Measurements from ENCODE around the gene PARD3. TPM values are rescaled to one million over a fixed set of nuclear protein-coding genes. Genes with fewer than 3 reads are reported as not detected.

The PARD3 gene
- polyA plus RNA-seq, 1 donor from 2014 or later, result 12.4 TPM

GRCh38 chr10:34809796-34810195 is 5.3 kb downstream of the PARD3 start:
- Histone ChIP-seq H3K27me3 (ENCODE audit: insufficient read depth, low read depth, low read length) (no peaks in the 10 kb centered on the region), H3K4me2 (ENCODE audit: low read length) (no peak overlapping the region), H3F3A (ENCODE audit: insufficient read depth, low read length, poor library complexity, severe bottlenecking) (no peaks in the 10 kb centered on the region), H3K9ac (ENCODE audit: low read length) (no peak overlapping the region), H3K79me2 (replicated peaks; ENCODE audit: insufficient read depth, low read length) (peaks cover 81% of the 10 kb centered on the region), H2AFZ (ENCODE audit: low read depth, low read length) (no peak overlapping the region), H3K36me3 (ENCODE audit: insufficient read depth, low read length) (no peaks in the 10 kb centered on the region), H3K4me3 (ENCODE audit: low read length) (no peak overlapping the region), H3K9me3 (ENCODE audit: low read length) (no peaks in the 10 kb centered on the region), H3K9me2 (ENCODE audit: insufficient read depth, low read length) (no peaks in the 10 kb centered on the region), H4K20me1 (ENCODE audit: insufficient read depth) (no peaks in the 10 kb centered on the region), H3K27ac (ENCODE audit: low read length) (no peak overlapping the region)
- TF ChIP-seq MXI1 (conservative IDR thresholded peaks at IDR 0.05; ENCODE audit: poor library complexity, severe bottlenecking) (no peak), SMC3 (conservative IDR thresholded peaks at IDR 0.05; ENCODE audit: poor library complexity) (no peak), POLR2AphosphoS5 (IDR thresholded peaks at IDR 0.05) (no peak), EZH2 (IDR thresholded peaks at IDR 0.05; ENCODE audit: borderline replicate concordance, insufficient read depth, low read length, poor library complexity, severe bottlenecking) (no peak), TAF1 (IDR thresholded peaks at IDR 0.05; ENCODE audit: low read depth) (no peak), EP300 (conservative IDR thresholded peaks at IDR 0.05; ENCODE audit: poor library complexity, severe bottlenecking) (no peak), RAD21 (conservative IDR thresholded peaks at IDR 0.05) (no peak)
- TF ChIP-seq, protein P1, sequence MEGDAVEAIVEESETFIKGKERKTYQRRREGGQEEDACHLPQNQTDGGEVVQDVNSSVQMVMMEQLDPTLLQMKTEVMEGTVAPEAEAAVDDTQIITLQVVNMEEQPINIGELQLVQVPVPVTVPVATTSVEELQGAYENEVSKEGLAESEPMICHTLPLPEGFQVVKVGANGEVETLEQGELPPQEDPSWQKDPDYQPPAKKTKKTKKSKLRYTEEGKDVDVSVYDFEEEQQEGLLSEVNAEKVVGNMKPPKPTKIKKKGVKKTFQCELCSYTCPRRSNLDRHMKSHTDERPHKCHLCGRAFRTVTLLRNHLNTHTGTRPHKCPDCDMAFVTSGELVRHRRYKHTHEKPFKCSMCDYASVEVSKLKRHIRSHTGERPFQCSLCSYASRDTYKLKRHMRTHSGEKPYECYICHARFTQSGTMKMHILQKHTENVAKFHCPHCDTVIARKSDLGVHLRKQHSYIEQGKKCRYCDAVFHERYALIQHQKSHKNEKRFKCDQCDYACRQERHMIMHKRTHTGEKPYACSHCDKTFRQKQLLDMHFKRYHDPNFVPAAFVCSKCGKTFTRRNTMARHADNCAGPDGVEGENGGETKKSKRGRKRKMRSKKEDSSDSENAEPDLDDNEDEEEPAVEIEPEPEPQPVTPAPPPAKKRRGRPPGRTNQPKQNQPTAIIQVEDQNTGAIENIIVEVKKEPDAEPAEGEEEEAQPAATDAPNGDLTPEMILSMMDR (IDR thresholded peaks at IDR 0.05; ENCODE audit: poor library complexity, severe bottlenecking), result no peak
- TF ChIP-seq, protein P2, sequence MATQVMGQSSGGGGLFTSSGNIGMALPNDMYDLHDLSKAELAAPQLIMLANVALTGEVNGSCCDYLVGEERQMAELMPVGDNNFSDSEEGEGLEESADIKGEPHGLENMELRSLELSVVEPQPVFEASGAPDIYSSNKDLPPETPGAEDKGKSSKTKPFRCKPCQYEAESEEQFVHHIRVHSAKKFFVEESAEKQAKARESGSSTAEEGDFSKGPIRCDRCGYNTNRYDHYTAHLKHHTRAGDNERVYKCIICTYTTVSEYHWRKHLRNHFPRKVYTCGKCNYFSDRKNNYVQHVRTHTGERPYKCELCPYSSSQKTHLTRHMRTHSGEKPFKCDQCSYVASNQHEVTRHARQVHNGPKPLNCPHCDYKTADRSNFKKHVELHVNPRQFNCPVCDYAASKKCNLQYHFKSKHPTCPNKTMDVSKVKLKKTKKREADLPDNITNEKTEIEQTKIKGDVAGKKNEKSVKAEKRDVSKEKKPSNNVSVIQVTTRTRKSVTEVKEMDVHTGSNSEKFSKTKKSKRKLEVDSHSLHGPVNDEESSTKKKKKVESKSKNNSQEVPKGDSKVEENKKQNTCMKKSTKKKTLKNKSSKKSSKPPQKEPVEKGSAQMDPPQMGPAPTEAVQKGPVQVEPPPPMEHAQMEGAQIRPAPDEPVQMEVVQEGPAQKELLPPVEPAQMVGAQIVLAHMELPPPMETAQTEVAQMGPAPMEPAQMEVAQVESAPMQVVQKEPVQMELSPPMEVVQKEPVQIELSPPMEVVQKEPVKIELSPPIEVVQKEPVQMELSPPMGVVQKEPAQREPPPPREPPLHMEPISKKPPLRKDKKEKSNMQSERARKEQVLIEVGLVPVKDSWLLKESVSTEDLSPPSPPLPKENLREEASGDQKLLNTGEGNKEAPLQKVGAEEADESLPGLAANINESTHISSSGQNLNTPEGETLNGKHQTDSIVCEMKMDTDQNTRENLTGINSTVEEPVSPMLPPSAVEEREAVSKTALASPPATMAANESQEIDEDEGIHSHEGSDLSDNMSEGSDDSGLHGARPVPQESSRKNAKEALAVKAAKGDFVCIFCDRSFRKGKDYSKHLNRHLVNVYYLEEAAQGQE (IDR thresholded peaks at IDR 0.05; ENCODE audit: borderline replicate concordance), result no peak

DNA sequence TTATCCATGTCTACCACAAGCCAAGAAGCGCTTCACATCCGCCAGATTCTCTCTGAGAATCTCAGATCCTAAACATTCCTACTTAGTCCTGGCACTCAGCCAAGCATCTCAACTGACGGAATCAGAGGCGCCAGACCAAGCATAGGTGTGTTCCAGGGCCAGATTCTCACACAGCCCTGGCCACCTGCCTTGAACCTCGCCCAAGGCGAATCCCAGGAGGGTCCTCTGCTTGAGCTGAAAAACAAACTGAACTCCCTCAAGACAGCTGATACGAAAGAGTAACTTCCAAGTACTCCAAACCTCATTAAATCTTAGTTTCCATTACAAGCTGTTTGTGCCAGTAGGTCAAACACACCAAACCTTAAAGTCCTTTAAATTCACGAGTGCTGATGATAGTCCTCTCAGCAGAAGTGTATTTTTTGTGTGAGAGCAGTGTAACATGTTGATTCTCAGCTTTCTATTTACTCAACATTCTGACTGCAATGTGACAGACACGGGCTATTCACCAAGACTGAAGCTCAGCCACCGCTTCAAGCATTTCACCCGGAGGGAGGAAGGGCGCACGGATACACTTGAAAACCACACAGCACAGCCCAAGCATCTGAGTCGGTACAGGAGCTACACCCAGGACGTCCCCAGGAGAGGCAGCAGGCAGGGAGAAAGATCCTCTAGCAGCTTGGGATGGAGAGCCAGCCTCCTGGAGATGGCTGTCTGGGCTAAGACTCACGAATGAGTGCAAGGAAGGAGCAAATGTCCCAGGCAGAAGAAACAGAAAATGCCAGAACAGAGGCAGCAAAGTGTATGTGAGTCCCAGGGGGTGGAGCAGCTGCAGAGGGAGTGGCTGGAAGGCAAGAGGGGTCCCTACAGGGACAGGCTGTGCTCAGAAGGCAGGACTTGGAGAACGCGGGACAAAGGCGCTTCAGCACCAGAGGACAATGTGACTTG is 6.0 kb downstream of the PARD3 start:
- H2AFZ ChIP-seq (ENCODE audit: low read depth, low read length), result no peak overlapping the region
- H3K36me3 ChIP-seq (ENCODE audit: insufficient read depth, low read length), result no peaks in the 10 kb centered on the region
- H3F3A ChIP-seq (ENCODE audit: insufficient read depth, low read length, poor library complexity, severe bottlenecking), result no peaks in the 10 kb centered on the region
- H3K9me3 ChIP-seq (ENCODE audit: low read length), result no peaks in the 10 kb centered on the region
- no peak overlapping the region for H3K4me3 ChIP-seq (ENCODE audit: low read length)
- H3K4me2 ChIP-seq (ENCODE audit: low read length), result no peak overlapping the region
- H3K9me2 ChIP-seq (ENCODE audit: insufficient read depth, low read length), result no peaks in the 10 kb centered on the region
- no peaks in the 10 kb centered on the region for H4K20me1 ChIP-seq (ENCODE audit: insufficient read depth)
- H3K27ac ChIP-seq (ENCODE audit: low read length), result no peak overlapping the region
- no peak for TF ChIP-seq EP300 (conservative IDR thresholded peaks at IDR 0.05; ENCODE audit: poor library complexity, severe bottlenecking)
- TF ChIP-seq, protein P2 (IDR thresholded peaks at IDR 0.05; ENCODE audit: borderline replicate concordance), result no peak
- TF ChIP-seq, protein P1 (IDR thresholded peaks at IDR 0.05; ENCODE audit: poor library complexity, severe bottlenecking), result no peak
- no peak for TF ChIP-seq RAD21 (conservative IDR thresholded peaks at IDR 0.05)
- TF ChIP-seq SMC3 (conservative IDR thresholded peaks at IDR 0.05; ENCODE audit: poor library complexity), result no peak
- TF ChIP-seq MXI1 (conservative IDR thresholded peaks at IDR 0.05; ENCODE audit: poor library complexity, severe bottlenecking), result no peak
- no peak for TF ChIP-seq EZH2 (IDR thresholded peaks at IDR 0.05; ENCODE audit: borderline replicate concordance, insufficient read depth, low read length, poor library complexity, severe bottlenecking)
- no peak for TF ChIP-seq POLR2AphosphoS5 (IDR thresholded peaks at IDR 0.05)
- no peak for TF ChIP-seq TAF1 (IDR thresholded peaks at IDR 0.05; ENCODE audit: low read depth)
- H3K9ac ChIP-seq (ENCODE audit: low read length), result no peak overlapping the region
- H3K27me3 ChIP-seq (ENCODE audit: insufficient read depth, low read depth, low read length), result no peaks in the 10 kb centered on the region
- H3K79me2 ChIP-seq (replicated peaks; ENCODE audit: insufficient read depth, low read length), result peaks cover 81% of the 10 kb centered on the region
